ENCODE measurements around the gene PRPF40A.
A peak's percentile ranks its signal among the peaks of the same experiment; 100 is the strongest.

Gene PRPF40A

DNA sequence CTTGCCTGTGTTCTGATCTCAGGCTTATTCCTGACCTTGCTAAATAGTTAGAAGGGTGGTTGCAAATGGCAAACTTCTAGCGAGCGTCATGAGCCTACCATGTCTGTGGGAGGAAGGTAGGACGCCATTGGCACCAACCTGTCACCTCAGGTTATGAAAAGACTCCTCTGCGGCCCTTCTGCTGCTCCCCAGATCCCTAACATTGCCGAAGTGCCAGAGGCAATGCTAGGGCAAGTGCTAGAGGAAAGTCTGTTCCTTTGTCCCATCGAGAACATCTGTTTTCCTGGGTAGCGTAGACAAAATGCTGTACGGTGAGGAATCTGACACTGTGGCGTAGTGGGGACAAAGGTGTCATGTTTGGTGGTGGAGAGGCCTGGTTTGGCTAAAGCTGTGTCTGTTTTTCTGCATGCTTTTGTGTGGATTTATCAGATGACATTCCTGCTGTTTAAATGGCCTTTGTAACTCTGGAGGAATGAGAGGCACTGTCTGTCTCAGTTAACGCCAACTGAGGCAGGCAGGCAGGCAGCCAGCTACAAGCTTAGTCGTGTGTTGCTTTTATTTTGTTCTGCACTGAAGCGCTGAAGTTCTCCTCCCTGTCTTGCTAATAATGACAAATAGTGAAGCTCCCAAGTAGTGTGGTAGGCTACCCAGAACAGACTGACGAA, 94.1 kb downstream of the PRPF40A start:
- POLR2A ChIA-PET (ENCODE audit: low non-redundant PET) = no interaction called here
- peak overlapping the region; percentile 2; the same call in 1 of the 2 replicates for H3K27ac ChIP-seq
- no peak for DNase-seq (ENCODE audit: low spot score)
- TF ChIP-seq, protein P1, sequence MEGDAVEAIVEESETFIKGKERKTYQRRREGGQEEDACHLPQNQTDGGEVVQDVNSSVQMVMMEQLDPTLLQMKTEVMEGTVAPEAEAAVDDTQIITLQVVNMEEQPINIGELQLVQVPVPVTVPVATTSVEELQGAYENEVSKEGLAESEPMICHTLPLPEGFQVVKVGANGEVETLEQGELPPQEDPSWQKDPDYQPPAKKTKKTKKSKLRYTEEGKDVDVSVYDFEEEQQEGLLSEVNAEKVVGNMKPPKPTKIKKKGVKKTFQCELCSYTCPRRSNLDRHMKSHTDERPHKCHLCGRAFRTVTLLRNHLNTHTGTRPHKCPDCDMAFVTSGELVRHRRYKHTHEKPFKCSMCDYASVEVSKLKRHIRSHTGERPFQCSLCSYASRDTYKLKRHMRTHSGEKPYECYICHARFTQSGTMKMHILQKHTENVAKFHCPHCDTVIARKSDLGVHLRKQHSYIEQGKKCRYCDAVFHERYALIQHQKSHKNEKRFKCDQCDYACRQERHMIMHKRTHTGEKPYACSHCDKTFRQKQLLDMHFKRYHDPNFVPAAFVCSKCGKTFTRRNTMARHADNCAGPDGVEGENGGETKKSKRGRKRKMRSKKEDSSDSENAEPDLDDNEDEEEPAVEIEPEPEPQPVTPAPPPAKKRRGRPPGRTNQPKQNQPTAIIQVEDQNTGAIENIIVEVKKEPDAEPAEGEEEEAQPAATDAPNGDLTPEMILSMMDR (conservative IDR thresholded peaks at IDR 0.05; ENCODE audit: low read depth) = no peak
- CTCF ChIA-PET = no interaction called here

- CTCF ChIA-PET = no interaction called here
- TF ChIP-seq, protein P1 (conservative IDR thresholded peaks at IDR 0.05; ENCODE audit: low read depth) = no peak
- POLR2A ChIA-PET (ENCODE audit: low non-redundant PET) = no interaction called here
- H3K27ac ChIP-seq = no peak overlapping the region
- no peak for DNase-seq (ENCODE audit: low spot score)
Observed at GRCh38 chr2:152622219-152622618, 95.0 kb downstream of the PRPF40A start.

GRCh38 chr2:152620985-152621384, 96.3 kb downstream of the PRPF40A start:
- H3K27ac ChIP-seq = no peak overlapping the region
- no peak for DNase-seq (ENCODE audit: low spot score)
- CTCF ChIA-PET = no interaction called here
- POLR2A ChIA-PET (ENCODE audit: low non-redundant PET) = no interaction called here
- TF ChIP-seq, protein P1 (conservative IDR thresholded peaks at IDR 0.05; ENCODE audit: low read depth) = no peak

DNA sequence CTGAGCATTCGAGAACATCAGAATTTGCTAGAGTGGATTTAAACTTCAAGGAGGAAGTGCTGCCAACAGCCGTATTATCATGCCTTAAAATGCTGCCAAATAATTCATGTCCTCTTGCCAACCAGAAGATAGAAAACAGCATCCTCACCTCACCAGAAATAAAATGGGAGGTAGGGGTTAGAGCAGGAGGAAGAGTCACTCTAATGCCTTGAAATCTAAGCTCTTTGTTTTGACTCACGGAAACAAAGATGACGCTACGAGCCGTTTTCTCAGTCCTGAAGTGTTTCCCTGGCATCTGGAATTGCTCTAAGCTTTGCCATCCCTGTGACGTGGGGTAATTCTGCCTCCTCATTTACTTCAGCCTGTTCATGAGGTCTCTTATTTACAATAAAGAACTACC, 97.1 kb downstream of the PRPF40A start:
- no peak overlapping the region for H3K27ac ChIP-seq
- TF ChIP-seq, protein P1 (conservative IDR thresholded peaks at IDR 0.05; ENCODE audit: low read depth) = no peak
- ChIA-PET CTCF (interaction anchor here (0.6 kb wide), 1 partner anchor 496 kb away, joined by 3 read pairs; no protein-coding TSS in a partner anchor), POLR2A (ENCODE audit: low non-redundant PET) (no interaction called here)
- DNase-seq (ENCODE audit: low spot score) = no peak

DNA sequence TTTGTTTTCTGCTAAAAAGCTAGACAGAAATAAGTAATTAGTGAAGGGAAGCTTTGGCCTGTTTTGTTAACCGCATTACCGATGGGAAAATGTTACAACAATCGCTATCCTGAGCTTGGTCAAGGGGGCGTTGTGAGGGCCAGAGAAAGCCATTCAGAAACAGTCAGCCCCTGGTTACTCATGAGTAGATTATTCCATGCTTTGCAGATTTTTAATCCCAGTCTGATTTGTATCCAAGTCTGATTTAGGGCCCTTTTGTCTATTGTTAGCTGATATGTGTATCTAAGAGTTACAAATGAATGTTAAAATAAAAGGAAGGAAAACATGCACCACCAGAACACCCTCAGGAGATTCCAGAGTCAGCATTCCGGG, 99.1 kb downstream of the PRPF40A start:
- ChIA-PET POLR2A (ENCODE audit: low non-redundant PET) (no interaction called here), CTCF (interaction anchor here (1.3 kb wide), 1 partner anchor 18 kb away, joined by 4 read pairs; no protein-coding TSS in a partner anchor)
- TF ChIP-seq, protein P1 (conservative IDR thresholded peaks at IDR 0.05; ENCODE audit: low read depth) = no peak
- DNase-seq (ENCODE audit: low spot score) = no peak
- H3K27ac ChIP-seq = no peak overlapping the region

DNA sequence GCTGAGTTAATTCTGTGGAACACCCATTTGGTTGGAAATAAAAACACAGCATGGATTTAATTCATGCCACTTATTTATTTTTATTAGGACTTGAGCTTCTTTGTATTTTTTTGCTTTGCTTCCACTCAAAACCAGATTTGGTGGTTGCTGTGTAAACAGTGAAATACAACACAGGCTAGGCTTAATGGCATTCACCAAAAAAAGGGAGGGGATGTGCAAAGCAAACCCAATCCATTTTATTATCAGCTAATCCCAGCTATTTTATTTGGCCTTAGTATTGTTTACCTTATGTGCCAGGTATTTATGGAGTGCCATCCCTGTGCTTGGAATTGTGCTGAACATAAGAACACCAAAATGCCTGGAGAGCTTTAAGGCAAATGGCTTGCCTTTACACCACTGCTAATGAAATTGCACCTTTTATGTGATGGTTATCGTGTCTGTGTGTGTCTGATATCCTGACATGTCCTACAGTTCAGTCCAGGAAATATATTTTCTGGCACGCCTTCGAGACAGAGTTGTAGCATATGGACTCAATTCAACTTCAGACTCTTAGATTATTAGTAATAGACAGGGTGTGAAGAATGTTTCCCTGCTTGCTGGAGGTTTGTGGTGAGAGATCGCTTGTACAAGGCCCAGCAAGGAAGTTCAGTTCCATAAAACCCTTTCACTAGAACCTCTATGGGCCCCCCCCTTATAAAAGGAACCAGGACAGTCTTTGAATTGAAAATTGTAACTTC, 99.6 kb downstream of the PRPF40A start:
- no peak for DNase-seq (ENCODE audit: low spot score)
- ChIA-PET POLR2A (ENCODE audit: low non-redundant PET) (no interaction called here), CTCF (interaction anchor here (1.3 kb wide), 1 partner anchor 19 kb away, joined by 4 read pairs; no protein-coding TSS in a partner anchor)
- no peak overlapping the region for H3K27ac ChIP-seq
- TF ChIP-seq, protein P1 (conservative IDR thresholded peaks at IDR 0.05; ENCODE audit: low read depth) = no peak
